Esophagus squamous epithelium (tissue), 5 donors: ENCODE measurements around the gene GRK6. TPM values are rescaled to one million over a fixed set of nuclear protein-coding genes. Genes with fewer than 3 reads are reported as not detected.

Source experiments
- DNase-seq: peaks from one replicate; lab custom pipeline; 2025; lab: John Stamatoyannopoulos, UW
- H3K27ac ChIP-seq, 4 donors: fragments of 200-600 bp; sonication (generic); one replicate each; pipeline ENCODE4 v1.5.1; 2016 to 2019; ENCODE audit warnings: mild to moderate bottlenecking in 1 of 4
- H3K27me3 ChIP-seq, 4 donors: fragments of 200-600 bp; sonication (generic); 1 replicate in 3 of 4; 2 replicates in 1 of 4; pipeline versions ENCODE4 v1.5.1 to v1.6.0; 2017 to 2021; ENCODE audit warnings: antibody characterized with exemption in 1 of 4
- H3K36me3 ChIP-seq, 3 donors: fragments of 200-600 bp; sonication (generic); one replicate each; pipeline ENCODE4 v1.5.1; 2016 to 2019
- H3K4me1 ChIP-seq, 3 donors: fragments of 200-600 bp; sonication (generic); one replicate each; pipeline ENCODE4 v1.5.1; 2017 to 2019
- H3K4me3 ChIP-seq, 4 donors: fragments of 200-600 bp; sonication (generic); 1 replicate in 3 of 4; 2 replicates in 1 of 4; pipeline ENCODE4 v1.5.1; 2016 to 2019; ENCODE audit warnings: mild to moderate bottlenecking in 2 of 4, moderate library complexity in 1 of 4
- H3K9me3 ChIP-seq, 3 donors: fragments of 200-600 bp; sonication (generic); one replicate each; pipeline ENCODE4 v1.5.1; 2016 to 2019
- POLR2A ChIP-seq, 4 donors: fragments of 450-650 bp; IDR thresholded peaks; one replicate each; pipeline ENCODE4 v1.6.1; 2017; ENCODE audit warnings: antibody characterized with exemption in 4 of 4, mild to moderate bottlenecking in 4 of 4, moderate library complexity in 3 of 4
- WGBS, 2 donors: methylation state at CpG; one replicate each; pipeline ENCODE4 v1.1.5; 2018; 5-methylcytosine and 5-hydroxymethylcytosine counted together
- intact Hi-C: fragments of 100-400 bp; cut with DNase I; formaldehyde crosslinking; loops from one replicate; pipeline ENCODE4 v1.15.0; 2022
- total RNA-seq, 4 donors: library from RNA; depleted of rRNA; stranded (reverse); fragments of >200 nt; gene quantifications; one replicate each; pipeline ENCODE4 v1.1.0, GENCODE V29; 2016
- TF ChIP-seq, protein P1 (sequence below), 6 experiments: fragments of 450-650 bp in 4 of 6; fragments of 200-600 bp in 2 of 6; sonication (generic) in 2 of 6; IDR thresholded peaks; one replicate each; pipeline ENCODE4 v1.5.1; 2016 to 2019; ENCODE audit warnings: antibody characterized with exemption in 6 of 6, mild to moderate bottlenecking in 4 of 6, moderate library complexity in 4 of 6
- donor health status: DM: yes; HTN: yes; CAD: no.

Gene GRK6
- total RNA-seq = 10 to 100 TPM; 24.6 to 39.7 (median 29.5) TPM

DNA sequence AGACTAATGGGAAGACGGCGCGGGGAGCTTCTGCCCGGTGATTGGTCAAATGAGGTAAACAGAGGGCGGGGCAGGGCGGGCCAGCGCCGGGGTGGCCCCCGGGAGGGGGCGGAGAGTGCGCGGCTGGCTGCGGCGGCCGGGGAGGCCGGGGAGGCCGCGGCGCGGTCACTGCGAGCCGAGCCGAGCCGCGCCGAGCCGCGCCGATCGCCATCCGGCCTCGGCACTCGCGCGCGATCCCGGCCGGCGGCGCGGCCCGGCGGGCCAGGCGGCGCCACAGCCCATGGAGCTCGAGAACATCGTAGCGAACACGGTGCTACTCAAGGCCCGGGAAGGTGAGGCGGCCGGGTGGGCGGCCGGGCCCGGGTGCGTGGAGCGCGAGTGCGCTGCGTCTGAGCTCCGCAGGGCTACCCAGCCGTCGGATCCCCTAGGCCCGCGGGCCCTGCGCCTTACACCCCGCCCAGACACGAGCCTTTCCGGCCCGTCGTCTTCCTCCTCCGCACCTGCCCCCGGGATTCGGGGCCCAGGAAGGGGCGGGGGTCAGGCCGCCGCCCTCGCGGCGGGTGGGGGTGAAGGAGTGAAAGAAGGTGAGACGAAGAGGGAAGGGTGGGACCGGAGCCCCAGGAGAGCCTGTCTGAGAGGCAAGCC is at the start of gene GRK6:
GRK6 (plus strand) TSS at position 111 of the 645 bp plus-strand sequence; CDS start at position 281, 170 bp downstream.
- TF ChIP-seq, protein P1, sequence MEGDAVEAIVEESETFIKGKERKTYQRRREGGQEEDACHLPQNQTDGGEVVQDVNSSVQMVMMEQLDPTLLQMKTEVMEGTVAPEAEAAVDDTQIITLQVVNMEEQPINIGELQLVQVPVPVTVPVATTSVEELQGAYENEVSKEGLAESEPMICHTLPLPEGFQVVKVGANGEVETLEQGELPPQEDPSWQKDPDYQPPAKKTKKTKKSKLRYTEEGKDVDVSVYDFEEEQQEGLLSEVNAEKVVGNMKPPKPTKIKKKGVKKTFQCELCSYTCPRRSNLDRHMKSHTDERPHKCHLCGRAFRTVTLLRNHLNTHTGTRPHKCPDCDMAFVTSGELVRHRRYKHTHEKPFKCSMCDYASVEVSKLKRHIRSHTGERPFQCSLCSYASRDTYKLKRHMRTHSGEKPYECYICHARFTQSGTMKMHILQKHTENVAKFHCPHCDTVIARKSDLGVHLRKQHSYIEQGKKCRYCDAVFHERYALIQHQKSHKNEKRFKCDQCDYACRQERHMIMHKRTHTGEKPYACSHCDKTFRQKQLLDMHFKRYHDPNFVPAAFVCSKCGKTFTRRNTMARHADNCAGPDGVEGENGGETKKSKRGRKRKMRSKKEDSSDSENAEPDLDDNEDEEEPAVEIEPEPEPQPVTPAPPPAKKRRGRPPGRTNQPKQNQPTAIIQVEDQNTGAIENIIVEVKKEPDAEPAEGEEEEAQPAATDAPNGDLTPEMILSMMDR (IDR thresholded peaks at IDR 0.05) = no peak
- peak in 2 of 4 donors; percentile 36 to 52 for TF ChIP-seq POLR2A (IDR thresholded peaks at IDR 0.05)
- peaks cover 49 to 57% (median 52%) of the 10 kb centered on the region in 3 donors for H3K4me1 ChIP-seq
- DNase-seq = no peak
- 0% methylated on average over 1 of the region's 82 CpGs for WGBS, 2 donors
- H3K9me3 ChIP-seq = no peaks in the 10 kb centered on the region
- H3K4me3 ChIP-seq = peak within 1 kb of the TSS; percentile 62 to 91 (median 77)
- H3K36me3 ChIP-seq = peaks cover 0 to 11% (median under 1%) of the 10 kb centered on the region in 3 donors
- H3K27ac ChIP-seq = peak within 1 kb of the TSS; percentile 96 to 99 (median 98)
- H3K27me3 ChIP-seq = no peaks in the 10 kb centered on the region
- intact Hi-C loops = no loop called here

DNA sequence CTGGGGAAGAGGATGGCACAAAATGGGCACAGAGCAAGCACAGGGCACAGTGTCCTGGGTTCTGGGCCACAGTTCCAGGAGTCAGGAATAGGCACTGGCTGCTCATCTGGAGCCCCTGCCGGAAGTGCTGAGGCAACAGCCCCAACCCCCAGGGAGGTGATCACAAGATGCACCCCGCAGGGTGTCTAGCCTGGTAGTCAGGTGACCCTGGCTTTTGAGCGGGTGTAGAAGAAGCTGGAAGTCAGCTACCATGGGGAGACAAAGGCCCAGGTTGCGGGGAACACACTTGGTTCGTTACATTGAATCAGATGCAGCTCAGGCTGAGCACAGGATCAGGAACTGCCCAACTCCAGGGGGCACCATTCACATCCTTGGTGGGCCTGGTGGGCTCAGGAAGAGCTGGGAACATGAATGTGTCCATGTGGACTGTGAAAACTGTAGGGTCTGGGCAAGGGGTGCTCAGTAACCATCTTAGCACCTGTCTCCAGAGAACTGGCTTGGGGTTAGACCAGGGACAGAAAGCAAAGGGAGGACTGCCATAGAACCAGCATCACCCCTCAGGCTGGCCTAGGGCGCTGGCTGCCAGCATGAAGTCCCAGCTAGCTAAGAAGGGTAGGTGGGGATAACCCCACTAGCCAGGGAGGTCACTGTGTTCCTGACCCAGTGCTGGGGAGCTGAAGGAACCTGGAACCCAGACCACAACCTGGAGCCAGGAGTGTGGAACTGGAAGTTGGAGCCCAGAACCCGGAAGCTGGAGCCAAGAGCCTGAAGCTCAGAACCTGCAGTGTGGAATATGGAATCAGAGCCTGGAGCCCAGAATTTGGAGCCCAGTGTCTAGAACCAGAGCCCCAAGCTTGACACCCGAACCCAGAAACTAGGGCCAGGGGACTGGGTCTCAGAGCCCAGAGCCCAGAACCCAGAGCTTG is 48.4 kb upstream of the GRK6 start:
- TF ChIP-seq, protein P1 (IDR thresholded peaks at IDR 0.05) = no peak
- no peak for TF ChIP-seq POLR2A (IDR thresholded peaks at IDR 0.05)
- no peaks in the 10 kb centered on the region for H3K36me3 ChIP-seq
- peak overlapping the region in 1 of 4 donors; percentile 38 for H3K27ac ChIP-seq
- no peaks in the 10 kb centered on the region for H3K9me3 ChIP-seq
- 74 to 85% methylated on average over 4 to 6 of the region's 8 CpGs for WGBS, 2 donors
- no peaks in the 10 kb centered on the region for H3K27me3 ChIP-seq
- no peak for DNase-seq
- peaks cover 8 to 70% (median 20%) of the 10 kb centered on the region in 3 donors for H3K4me1 ChIP-seq
- H3K4me3 ChIP-seq = no peak overlapping the region
- intact Hi-C loops = no loop called here

DNA sequence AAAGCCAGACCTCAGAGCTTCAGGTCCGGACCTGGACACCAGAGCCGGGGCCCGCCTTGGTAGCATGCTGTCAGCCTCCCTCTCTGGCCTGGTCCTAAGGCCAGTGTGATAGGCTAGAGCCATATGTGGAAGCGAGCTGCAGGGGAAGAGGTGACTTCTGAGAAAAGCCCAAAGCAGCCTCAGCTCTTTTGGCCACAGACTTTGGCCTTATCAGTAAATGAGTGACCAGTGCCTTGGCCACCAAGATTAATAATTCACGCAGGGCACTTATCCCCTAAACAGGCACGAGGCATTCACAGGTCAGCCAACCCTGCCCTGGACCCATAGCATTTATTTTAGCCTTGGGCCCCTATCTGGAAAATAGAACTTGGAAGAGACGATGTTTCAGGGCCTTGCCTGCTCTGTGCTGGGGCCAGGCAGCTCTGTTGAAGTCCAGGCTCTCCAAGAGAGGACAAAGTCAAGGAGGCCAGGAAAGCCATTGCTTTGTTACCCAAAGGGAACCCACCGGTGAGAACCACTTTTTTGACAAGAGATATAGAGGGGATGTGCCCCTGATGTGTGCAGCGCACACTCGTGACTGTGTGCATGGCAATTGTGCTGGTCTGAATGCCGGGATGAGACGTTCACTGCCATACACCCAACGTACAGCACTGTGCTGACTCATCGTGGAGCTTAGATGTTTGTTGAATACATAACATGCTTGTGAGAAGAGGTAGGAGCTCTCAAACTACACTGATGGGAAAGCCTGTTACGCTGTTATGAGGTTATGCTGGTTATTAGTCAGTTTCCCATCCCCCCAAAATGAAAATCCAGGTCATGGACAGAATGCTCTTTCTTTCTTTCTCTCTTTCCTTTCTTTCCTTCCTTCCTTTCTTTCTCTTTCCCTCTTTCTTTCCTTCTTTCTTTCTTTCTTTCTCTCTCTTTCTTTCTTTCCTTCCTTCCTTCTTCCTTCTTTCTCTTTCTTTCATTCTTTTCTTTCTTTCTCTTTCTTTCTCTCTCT is 47.3 kb upstream of the GRK6 start:
- DNase-seq = no peak
- no peak for TF ChIP-seq POLR2A (IDR thresholded peaks at IDR 0.05)
- TF ChIP-seq, protein P1 (IDR thresholded peaks at IDR 0.05) = no peak
- Histone ChIP-seq H3K4me1 (peaks cover 0 to 65% (median 11%) of the 10 kb centered on the region in 3 donors), H3K27ac (peak overlapping the region in 3 of 4 donors; percentile 7 to 42 (median 18)), H3K27me3 (peaks cover 0 to 4% (median 0%) of the 10 kb centered on the region in 4 donors), H3K36me3 (no peaks in the 10 kb centered on the region), H3K9me3 (no peaks in the 10 kb centered on the region), H3K4me3 (no peak overlapping the region)
- intact Hi-C loops = no loop called here
- 42 to 47% methylated on average over 10 to 11 of the region's 15 CpGs for WGBS, 2 donors

DNA sequence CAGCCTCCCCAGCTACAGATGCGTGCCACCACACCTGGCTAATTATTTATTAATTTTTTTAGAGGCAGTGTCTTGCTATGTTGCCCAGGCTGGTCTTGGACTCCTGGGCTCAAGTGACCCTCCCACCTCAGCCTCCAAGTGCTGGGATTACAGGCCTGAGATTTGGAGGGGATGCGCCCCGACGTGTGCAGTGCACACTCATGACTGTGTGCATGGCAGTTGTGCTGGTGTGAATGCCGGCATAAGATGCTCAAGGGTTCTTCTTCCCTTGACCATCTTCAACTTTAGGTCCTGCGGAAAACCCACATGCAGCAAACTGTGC is 45.7 kb upstream of the GRK6 start:
- 88 to 93% methylated on average over 5 to 6 of the region's 6 CpGs for WGBS, 2 donors
- Histone ChIP-seq H3K4me1 (peaks cover 0 to 59% (median 5%) of the 10 kb centered on the region in 3 donors), H3K4me3 (no peak overlapping the region), H3K36me3 (no peaks in the 10 kb centered on the region), H3K9me3 (no peaks in the 10 kb centered on the region), H3K27ac (no peak overlapping the region), H3K27me3 (peaks cover 0 to 4% (median 0%) of the 10 kb centered on the region in 4 donors)
- DNase-seq = no peak
- no peak for TF ChIP-seq POLR2A (IDR thresholded peaks at IDR 0.05)
- TF ChIP-seq, protein P1 (IDR thresholded peaks at IDR 0.05) = no peak
- intact Hi-C loops = no loop called here
